ENCODE measurements around the gene IGSF21.

GRCh38 chr1:18233176-18233864 is 125.7 kb downstream of the IGSF21 start:
- no peak for TF ChIP-seq CTCF (IDR thresholded peaks at IDR 0.05; ENCODE audit: low read depth, low read length, missing input control)
- no peak for TF ChIP-seq TAF1 (conservative IDR thresholded peaks at IDR 0.05)
- no peak for TF ChIP-seq MAX (IDR thresholded peaks at IDR 0.05)
- no peak for TF ChIP-seq JUND (IDR thresholded peaks at IDR 0.05)
- no peak for TF ChIP-seq RXRA (IDR thresholded peaks at IDR 0.05)
- TF ChIP-seq SP1 (IDR thresholded peaks at IDR 0.05) = no peak
- TF ChIP-seq REST (IDR thresholded peaks at IDR 0.05) = no peak

Data from liver (tissue), 3 donors.